ENCODE data around the gene KCNIP1.

GRCh38 chr5:170741801-170742200 is 238.0 kb downstream of the KCNIP1 start:
- TF ChIP-seq CTCF (IDR thresholded peaks at IDR 0.05 in 8 of 11, conservative IDR thresholded peaks at IDR 0.05 in 3 of 11) (no peak), POLR2AphosphoS5 (IDR thresholded peaks at IDR 0.05) (no peak), POLR2A (IDR thresholded peaks at IDR 0.05) (no peak)
